ENCODE results near the gene LIME1.
A peak's percentile ranks its signal among the peaks of the same experiment; 100 is the strongest.
"Not testable (repeated sequence)": the region's sequence is repeated elsewhere in the genome, so short reads cannot be mapped to it uniquely, and the experiment has no call there.

LIME1 gene

GRCh38 chr20:63773571-63774241 lies 37.2 kb downstream of the LIME1 start:
- DNase-seq: no peak

GRCh38 chr20:63774306-63774705 lies 37.8 kb downstream of the LIME1 start:
- no peak for DNase-seq

GRCh38 chr20:63775096-63775978 lies 38.9 kb downstream of the LIME1 start:
- DNase-seq: peak; percentile 44

- not testable (repeated sequence) for DNase-seq
Measured at GRCh38 chr20:63776875-63777274, 40.4 kb downstream of the LIME1 start.

- no peak for DNase-seq
Measured at GRCh38 chr20:63777614-63778013, 41.1 kb downstream of the LIME1 start.

- no peak for DNase-seq
Measured at GRCh38 chr20:63778034-63778752, 41.7 kb downstream of the LIME1 start.

DNA sequence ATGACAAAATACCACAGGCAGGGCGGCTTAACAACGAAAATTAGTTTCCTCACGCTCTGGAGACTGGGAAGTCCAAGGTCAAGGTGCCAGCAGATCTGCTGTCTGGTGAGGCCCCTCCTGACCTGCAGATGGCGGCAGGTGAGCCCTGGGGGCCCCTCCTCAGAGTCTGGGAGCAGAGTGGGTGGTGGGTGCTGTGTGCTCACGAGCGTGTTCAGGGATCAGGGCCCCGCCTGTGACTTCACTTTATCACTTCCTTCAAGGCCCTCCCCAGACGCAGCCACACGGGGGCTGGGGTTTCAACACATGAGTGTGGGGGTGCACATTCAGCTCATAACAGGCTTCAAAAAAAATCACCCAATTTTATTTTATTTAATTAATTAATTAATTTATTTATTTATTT lies 42.4 kb downstream of the LIME1 start:
- DNase-seq: no peak

DNA sequence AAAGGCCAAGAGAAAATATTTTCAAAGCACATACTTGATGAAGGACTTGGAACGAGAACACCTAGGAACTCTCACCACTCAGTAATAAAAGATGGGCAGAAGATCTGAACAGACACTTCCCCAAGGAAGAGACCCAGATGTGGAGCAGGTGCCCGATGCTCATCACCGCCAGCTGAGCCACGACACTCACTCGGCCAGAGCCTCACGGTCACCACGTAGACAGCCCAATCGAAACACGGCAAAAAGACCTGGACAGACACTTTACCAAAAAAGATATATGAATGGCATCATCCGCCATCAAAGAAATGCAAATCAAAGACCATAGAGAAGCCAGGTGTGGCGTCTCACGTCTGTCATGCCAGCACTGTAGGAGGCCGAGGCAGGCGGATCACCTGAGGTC lies 44.7 kb downstream of the LIME1 start:
- DNase-seq: no peak

DNA sequence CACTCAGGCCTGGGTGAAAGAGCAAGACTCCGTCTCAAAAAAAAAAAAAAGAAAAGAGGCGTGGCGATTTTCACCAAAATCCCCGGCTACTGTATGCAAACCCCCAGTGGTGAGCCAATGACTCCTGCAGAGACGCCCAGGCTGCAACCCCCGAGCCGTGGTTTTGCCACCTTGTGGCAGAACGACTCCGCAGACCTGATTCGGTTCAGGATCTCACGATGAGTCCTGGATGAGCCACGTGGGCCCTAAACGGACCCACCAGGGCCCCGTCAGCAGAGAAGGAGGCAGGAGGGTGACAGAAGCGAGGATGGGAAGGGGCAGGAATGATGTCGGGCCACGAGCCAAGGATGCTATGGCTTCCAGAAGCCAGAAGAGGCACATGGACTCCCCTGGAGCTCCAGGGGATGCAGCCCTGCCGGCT lies 45.6 kb downstream of the LIME1 start:
- DNase-seq: no peak

GRCh38 chr20:63782521-63782971 lies 46.1 kb downstream of the LIME1 start:
- DNase-seq: no peak

DNA sequence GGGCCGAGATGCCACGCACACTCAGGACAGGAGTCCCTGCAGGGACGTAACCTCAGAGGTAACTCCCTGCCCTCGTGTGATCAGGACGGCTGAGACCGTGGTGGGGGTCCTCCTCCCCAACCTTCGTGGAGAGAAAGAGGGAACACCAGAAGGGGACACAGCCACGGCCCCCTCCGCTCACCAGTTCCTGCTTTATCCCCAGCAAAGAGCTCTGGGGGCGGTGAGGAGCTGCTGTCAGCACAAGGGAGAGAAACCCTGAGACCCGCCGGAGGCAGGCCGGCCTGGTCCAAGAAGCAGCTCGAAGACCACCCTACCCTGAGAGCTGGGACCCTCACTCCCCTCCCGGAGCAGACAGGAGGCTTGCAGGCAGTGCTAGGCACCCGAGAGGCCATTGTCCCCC lies 47.5 kb downstream of the LIME1 start:
- DNase-seq: no peak

DNA sequence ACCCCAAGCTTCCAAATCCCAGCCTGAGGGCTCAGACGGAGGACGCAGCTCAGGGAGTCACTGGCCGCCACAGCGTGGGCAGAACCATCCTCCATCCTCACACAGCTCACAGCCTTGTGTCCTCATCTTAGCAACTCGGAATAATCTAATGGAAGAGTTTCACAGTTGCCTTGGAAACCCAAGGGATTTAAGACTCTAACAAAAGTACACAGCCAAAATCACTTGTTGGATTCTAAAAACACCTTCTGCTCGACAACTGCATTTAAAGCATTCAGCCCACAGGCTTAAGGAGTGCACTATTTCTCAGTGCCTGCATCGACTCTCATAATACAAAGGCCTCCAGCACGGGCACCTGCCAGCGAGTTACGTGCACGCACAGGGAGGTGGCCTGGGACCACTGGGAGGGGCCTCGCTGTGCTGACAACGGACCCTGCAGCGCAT lies 49.2 kb downstream of the LIME1 start:
- DNase-seq: no peak

GRCh38 chr20:63787302-63787701 lies 50.8 kb downstream of the LIME1 start:
- no peak for DNase-seq

GRCh38 chr20:63787749-63788148 lies 51.3 kb downstream of the LIME1 start:
- DNase-seq: no peak
